ENCODE data around the gene SNAP47.

SNAP47 gene

GRCh38 chr1:227738820-227739219 is 3.6 kb downstream of the SNAP47 start:
- Mint-ChIP-seq H3K4me1 (ENCODE audit: low read depth) (peaks cover 56% of the 10 kb centered on the region), H3K27me3 (no peaks in the 10 kb centered on the region), H3K9me3 (no peaks in the 10 kb centered on the region), H3K27ac (no peak overlapping the region), H3K36me3 (ENCODE audit: low read depth) (peaks cover 34% of the 10 kb centered on the region), H3K4me3 (no peak overlapping the region)
- DNase-seq: no peak

GRCh38 chr1:227739636-227740035 is 4.4 kb downstream of the SNAP47 start:
- Mint-ChIP-seq H3K36me3 (ENCODE audit: low read depth) (peaks cover 29% of the 10 kb centered on the region), H3K27me3 (no peaks in the 10 kb centered on the region), H3K4me1 (ENCODE audit: low read depth) (peaks cover 59% of the 10 kb centered on the region), H3K4me3 (no peak overlapping the region), H3K9me3 (no peaks in the 10 kb centered on the region), H3K27ac (no peak overlapping the region)
- DNase-seq: no peak

GRCh38 chr1:227740401-227740960 is 5.2 kb downstream of the SNAP47 start:
- no peak overlapping the region for H3K4me3 Mint-ChIP-seq
- H3K36me3 Mint-ChIP-seq (ENCODE audit: low read depth): peaks cover 29% of the 10 kb centered on the region
- peaks cover 63% of the 10 kb centered on the region for H3K4me1 Mint-ChIP-seq (ENCODE audit: low read depth)
- no peak overlapping the region for H3K27ac Mint-ChIP-seq
- no peak for DNase-seq
- H3K27me3 Mint-ChIP-seq: no peaks in the 10 kb centered on the region
- H3K9me3 Mint-ChIP-seq: no peaks in the 10 kb centered on the region

GRCh38 chr1:227741166-227741870 is 6.1 kb downstream of the SNAP47 start:
- Mint-ChIP-seq H3K4me3 (no peak overlapping the region), H3K36me3 (ENCODE audit: low read depth) (peaks cover 27% of the 10 kb centered on the region), H3K27me3 (no peaks in the 10 kb centered on the region), H3K9me3 (no peaks in the 10 kb centered on the region), H3K4me1 (ENCODE audit: low read depth) (peaks cover 61% of the 10 kb centered on the region), H3K27ac (no peak overlapping the region)
- peak; percentile 26 for DNase-seq

- no peak for DNase-seq
- H3K27me3 Mint-ChIP-seq: no peaks in the 10 kb centered on the region
- peaks cover 62% of the 10 kb centered on the region for H3K4me1 Mint-ChIP-seq (ENCODE audit: low read depth)
- H3K36me3 Mint-ChIP-seq (ENCODE audit: low read depth): peaks cover 36% of the 10 kb centered on the region
- H3K4me3 Mint-ChIP-seq: no peak overlapping the region
- no peaks in the 10 kb centered on the region for H3K9me3 Mint-ChIP-seq
- no peak overlapping the region for H3K27ac Mint-ChIP-seq
Observed at GRCh38 chr1:227742738-227743715, 7.8 kb downstream of the SNAP47 start.

- no peaks in the 10 kb centered on the region for H3K27me3 Mint-ChIP-seq
- H3K4me1 Mint-ChIP-seq (ENCODE audit: low read depth): peaks cover 63% of the 10 kb centered on the region
- DNase-seq: peak; percentile 24
- no peak overlapping the region for H3K27ac Mint-ChIP-seq
- peaks cover 41% of the 10 kb centered on the region for H3K36me3 Mint-ChIP-seq (ENCODE audit: low read depth)
- H3K4me3 Mint-ChIP-seq: no peak overlapping the region
- H3K9me3 Mint-ChIP-seq: no peaks in the 10 kb centered on the region
Observed at GRCh38 chr1:227744668-227745067, 9.4 kb downstream of the SNAP47 start.

GRCh38 chr1:227745568-227746265 is 10.5 kb downstream of the SNAP47 start:
- Mint-ChIP-seq H3K27ac (no peak overlapping the region), H3K9me3 (no peaks in the 10 kb centered on the region), H3K36me3 (ENCODE audit: low read depth) (peaks cover 45% of the 10 kb centered on the region), H3K27me3 (no peaks in the 10 kb centered on the region), H3K4me3 (no peak overlapping the region), H3K4me1 (ENCODE audit: low read depth) (peaks cover 54% of the 10 kb centered on the region)
- peak; percentile 23 for DNase-seq

GRCh38 chr1:227746676-227747075 is 11.4 kb downstream of the SNAP47 start:
- DNase-seq: no peak
- H3K9me3 Mint-ChIP-seq: no peaks in the 10 kb centered on the region
- H3K27me3 Mint-ChIP-seq: no peaks in the 10 kb centered on the region
- H3K27ac Mint-ChIP-seq: no peak overlapping the region
- no peak overlapping the region for H3K4me3 Mint-ChIP-seq
- peaks cover 54% of the 10 kb centered on the region for H3K36me3 Mint-ChIP-seq (ENCODE audit: low read depth)
- H3K4me1 Mint-ChIP-seq (ENCODE audit: low read depth): peaks cover 49% of the 10 kb centered on the region

- no peaks in the 10 kb centered on the region for H3K27me3 Mint-ChIP-seq
- H3K4me3 Mint-ChIP-seq: no peak overlapping the region
- no peaks in the 10 kb centered on the region for H3K9me3 Mint-ChIP-seq
- peaks cover 59% of the 10 kb centered on the region for H3K36me3 Mint-ChIP-seq (ENCODE audit: low read depth)
- H3K27ac Mint-ChIP-seq: no peak overlapping the region
- peaks cover 48% of the 10 kb centered on the region for H3K4me1 Mint-ChIP-seq (ENCODE audit: low read depth)
- DNase-seq: no peak
Observed at GRCh38 chr1:227747382-227747781, 12.1 kb downstream of the SNAP47 start.

- no peak for DNase-seq
- Mint-ChIP-seq H3K4me3 (no peak overlapping the region), H3K27me3 (no peaks in the 10 kb centered on the region), H3K4me1 (ENCODE audit: low read depth) (peaks cover 53% of the 10 kb centered on the region), H3K36me3 (ENCODE audit: low read depth) (peaks cover 63% of the 10 kb centered on the region), H3K9me3 (no peaks in the 10 kb centered on the region), H3K27ac (peak overlapping the region; percentile 81)
Observed at GRCh38 chr1:227747948-227748495, 12.8 kb downstream of the SNAP47 start.

- Mint-ChIP-seq H3K27me3 (no peaks in the 10 kb centered on the region), H3K4me1 (ENCODE audit: low read depth) (peaks cover 52% of the 10 kb centered on the region), H3K9me3 (no peaks in the 10 kb centered on the region), H3K36me3 (ENCODE audit: low read depth) (peaks cover 68% of the 10 kb centered on the region), H3K4me3 (no peak overlapping the region), H3K27ac (peak overlapping the region; percentile 81)
- no peak for DNase-seq
Observed at GRCh38 chr1:227748496-227749182, 13.4 kb downstream of the SNAP47 start.

GRCh38 chr1:227749225-227749624 is 14.0 kb downstream of the SNAP47 start:
- Mint-ChIP-seq H3K27ac (peak overlapping the region; percentile 81), H3K4me3 (no peak overlapping the region), H3K4me1 (ENCODE audit: low read depth) (peaks cover 46% of the 10 kb centered on the region), H3K9me3 (no peaks in the 10 kb centered on the region), H3K36me3 (ENCODE audit: low read depth) (peaks cover 71% of the 10 kb centered on the region), H3K27me3 (no peaks in the 10 kb centered on the region)
- DNase-seq: no peak

GRCh38 chr1:227749916-227750710 is 14.9 kb downstream of the SNAP47 start:
- peaks cover 75% of the 10 kb centered on the region for H3K36me3 Mint-ChIP-seq (ENCODE audit: low read depth)
- DNase-seq: no peak
- no peaks in the 10 kb centered on the region for H3K27me3 Mint-ChIP-seq
- no peak overlapping the region for H3K4me3 Mint-ChIP-seq
- no peak overlapping the region for H3K27ac Mint-ChIP-seq
- H3K9me3 Mint-ChIP-seq: no peaks in the 10 kb centered on the region
- H3K4me1 Mint-ChIP-seq (ENCODE audit: low read depth): peaks cover 42% of the 10 kb centered on the region
